ENCODE measurements around the gene MAN1B1. TPM values are rescaled to one million over a fixed set of nuclear protein-coding genes. Genes with fewer than 3 reads are reported as not detected.
A peak's percentile ranks its signal among the peaks of the same experiment; 100 is the strongest.
"Not testable (repeated sequence)": the region's sequence is repeated elsewhere in the genome, so short reads cannot be mapped to it uniquely, and the experiment has no call there.

MAN1B1 gene
- total and polyA plus RNA-seq, 8 donors = 22.0 to 86.0 (median 28.4) TPM

GRCh38 chr9:137128862-137129455 lies 42.2 kb downstream of the MAN1B1 start:
- no peaks in the 10 kb centered on the region for H3K36me3 ChIP-seq
- 3 to 6% methylated on average over 32 to 37 of the region's 37 CpGs for WGBS, 2 donors
- no peaks in the 10 kb centered on the region for H3K9me3 ChIP-seq
- peak in 4 of 6 donors; percentile 40 to 71 (median 64) for DNase-seq
- H3K27ac ChIP-seq = peak overlapping the region; percentile 75 to 90 (median 84)
- intact Hi-C loops (cut with DNase I) = no loop called here
- peak overlapping the region; percentile 61 to 82 (median 74) for H3K4me3 ChIP-seq
- no peaks in the 10 kb centered on the region for H3K27me3 ChIP-seq
- ATAC-seq = peak; percentile 8 to 24 (median 22)
- FAIRE-seq = no peak
- TF ChIP-seq, protein P1, sequence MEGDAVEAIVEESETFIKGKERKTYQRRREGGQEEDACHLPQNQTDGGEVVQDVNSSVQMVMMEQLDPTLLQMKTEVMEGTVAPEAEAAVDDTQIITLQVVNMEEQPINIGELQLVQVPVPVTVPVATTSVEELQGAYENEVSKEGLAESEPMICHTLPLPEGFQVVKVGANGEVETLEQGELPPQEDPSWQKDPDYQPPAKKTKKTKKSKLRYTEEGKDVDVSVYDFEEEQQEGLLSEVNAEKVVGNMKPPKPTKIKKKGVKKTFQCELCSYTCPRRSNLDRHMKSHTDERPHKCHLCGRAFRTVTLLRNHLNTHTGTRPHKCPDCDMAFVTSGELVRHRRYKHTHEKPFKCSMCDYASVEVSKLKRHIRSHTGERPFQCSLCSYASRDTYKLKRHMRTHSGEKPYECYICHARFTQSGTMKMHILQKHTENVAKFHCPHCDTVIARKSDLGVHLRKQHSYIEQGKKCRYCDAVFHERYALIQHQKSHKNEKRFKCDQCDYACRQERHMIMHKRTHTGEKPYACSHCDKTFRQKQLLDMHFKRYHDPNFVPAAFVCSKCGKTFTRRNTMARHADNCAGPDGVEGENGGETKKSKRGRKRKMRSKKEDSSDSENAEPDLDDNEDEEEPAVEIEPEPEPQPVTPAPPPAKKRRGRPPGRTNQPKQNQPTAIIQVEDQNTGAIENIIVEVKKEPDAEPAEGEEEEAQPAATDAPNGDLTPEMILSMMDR (IDR thresholded peaks at IDR 0.05) = no peak
- peaks cover 8 to 19% (median 11%) of the 10 kb centered on the region in 3 donors for H3K4me1 ChIP-seq

GRCh38 chr9:137129456-137130175 lies 42.8 kb downstream of the MAN1B1 start:
- FAIRE-seq (no peak), ATAC-seq (peak; percentile 79 to 95 (median 90)), DNase-seq (peak; percentile 86 to 96 (median 88))
- H3K27ac ChIP-seq = peak overlapping the region; percentile 75 to 90 (median 84)
- intact Hi-C loops (cut with DNase I) = no loop called here
- H3K4me1 ChIP-seq = peaks cover 8 to 19% (median 11%) of the 10 kb centered on the region in 3 donors
- TF ChIP-seq, protein P1 (IDR thresholded peaks at IDR 0.05) = no peak
- peak overlapping the region; percentile 61 to 82 (median 74) for H3K4me3 ChIP-seq
- no peaks in the 10 kb centered on the region for H3K9me3 ChIP-seq
- 1% methylated on average over 64 to 86 of the region's 86 CpGs for WGBS, 2 donors
- H3K27me3 ChIP-seq = no peaks in the 10 kb centered on the region
- no peaks in the 10 kb centered on the region for H3K36me3 ChIP-seq

- peak in 1 of 6 donors; percentile 51 for DNase-seq
- intact Hi-C loops (cut with DNase I) = no loop called here
- FAIRE-seq = no peak
- Histone ChIP-seq H3K27ac (peak overlapping the region; percentile 75 to 90 (median 84)), H3K9me3 (no peaks in the 10 kb centered on the region), H3K4me3 (peak overlapping the region; percentile 61 to 82 (median 74)), H3K4me1 (peaks cover 8 to 19% (median 11%) of the 10 kb centered on the region in 3 donors), H3K27me3 (no peaks in the 10 kb centered on the region), H3K36me3 (no peaks in the 10 kb centered on the region)
- peak in 2 of 4 donors; percentile 0 to 2 for ATAC-seq
- WGBS, 2 donors = 5 to 6% methylated on average over 31 to 58 of the region's 58 CpGs
- TF ChIP-seq, protein P1 (IDR thresholded peaks at IDR 0.05) = no peak
Measured at GRCh38 chr9:137130176-137130755, 43.5 kb downstream of the MAN1B1 start.

DNA sequence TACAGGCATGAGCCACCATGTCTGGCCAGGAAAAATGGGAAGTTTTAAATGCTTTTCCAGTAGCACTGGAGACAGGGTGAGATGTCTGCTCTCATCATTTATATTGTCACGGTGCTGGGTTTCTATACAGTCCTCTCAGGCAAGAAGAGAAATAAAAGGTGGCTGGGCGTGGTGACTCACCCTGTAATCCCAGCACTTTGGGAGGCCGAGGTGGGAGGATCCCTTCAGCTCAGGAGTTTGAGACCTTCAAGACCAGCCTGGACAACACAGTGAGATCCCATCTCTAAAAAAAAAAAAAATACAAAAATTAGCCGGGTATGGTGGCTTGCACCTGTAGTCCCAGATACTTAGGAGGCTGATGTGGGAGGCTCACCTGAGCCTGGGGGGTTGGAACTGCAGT lies 47.4 kb downstream of the MAN1B1 start:
- FAIRE-seq (no peak), DNase-seq (no peak), ATAC-seq (no peak)
- Histone ChIP-seq H3K36me3 (no peaks in the 10 kb centered on the region), H3K27me3 (peaks cover 0 to 7% (median 2%) of the 10 kb centered on the region in 4 donors), H3K27ac (no peak overlapping the region), H3K9me3 (no peaks in the 10 kb centered on the region), H3K4me3 (no peak overlapping the region), H3K4me1 (peaks cover 0 to 3% (median 0%) of the 10 kb centered on the region in 3 donors)
- TF ChIP-seq, protein P1 (IDR thresholded peaks at IDR 0.05) = no peak
- intact Hi-C loops (cut with DNase I) = no loop called here
- 74 to 77% methylated on average over 4 of the region's 4 CpGs for WGBS, 2 donors

GRCh38 chr9:137135154-137135553 lies 48.4 kb downstream of the MAN1B1 start:
- H3K27me3 ChIP-seq; H3K27ac ChIP-seq; H3K36me3 ChIP-seq; H3K4me3 ChIP-seq; DNase-seq; FAIRE-seq; ATAC-seq; intact Hi-C loops (cut with DNase I); H3K4me1 ChIP-seq; H3K9me3 ChIP-seq: not testable (repeated sequence)
- 67 to 70% methylated on average over 9 of the region's 9 CpGs for WGBS, 2 donors

Data from pancreas (tissue), 10 donors.